Endothelial cell of umbilical vein (primary cell): ENCODE data around the gene PLEKHM2. TPM values are rescaled to one million over a fixed set of nuclear protein-coding genes. Genes with fewer than 3 reads are reported as not detected.

Source experiments
- BruUV-seq: library from RNA; stranded (reverse); fragments of 400-500 nt; replicated peaks from 2 replicates; lab custom pipeline; 2021; lab: Mats Ljungman, UMichigan
- CTCF ChIA-PET: fragments of 300-600, 350-600 bp; sonication (Branson Sonifier 250); formaldehyde crosslinking; loops from one replicate; lab custom pipeline; 2021; ENCODE audit warnings: antibody characterized with exemption, inconsistent platforms; lab: Charles Lee
- POLR2A ChIA-PET: fragments of 300-600, 350-600 bp; sonication (Branson Sonifier 250); formaldehyde crosslinking; loops from one replicate; lab custom pipeline; 2021; ENCODE audit warnings: antibody characterized with exemption, inconsistent platforms; lab: Charles Lee
- DNase-seq: peaks from one replicate; pipeline ENCODE4 v3.0.0-alpha.2; 2011; ENCODE audit warnings: low read depth, low spot score
- FAIRE-seq: peaks from 2 replicates; lab custom pipeline; 2011; peaks lifted over from hg19 to GRCh38; lab: Jason Lieb, UNC
- H2AFZ ChIP-seq: 2 replicates; pipeline ENCODE4 v1.6.0; 2012; ENCODE audit warnings: low read depth, low read length, control low read depth, inconsistent platforms
- H3K27ac ChIP-seq: 2 replicates; pipeline ENCODE4 v1.5.1; 2011; ENCODE audit warnings: low read depth, mild to moderate bottlenecking, control low read depth, low read length, moderate library complexity; ENCODE audit not compliant: insufficient read depth
- H3K27me3 ChIP-seq, 2 experiments: 2 replicates each; pipeline versions ENCODE4 v1.6.0 to v1.6.1; 2011; ENCODE audit warnings: low read length in 2 of 2, mixed read lengths in 1 of 2; ENCODE audit not compliant: control insufficient read depth in 2 of 2, insufficient read depth in 2 of 2
- H3K36me3 ChIP-seq, 2 experiments: 2 replicates in 1 of 2; 3 replicates in 1 of 2; pipeline ENCODE4 v1.5.1; 2011; ENCODE audit warnings: low read length in 2 of 2, mild to moderate bottlenecking in 1 of 2, moderate library complexity in 1 of 2; ENCODE audit not compliant: control insufficient read depth in 2 of 2, insufficient read depth in 2 of 2; ENCODE audit errors: extremely low read depth in 1 of 2
- H3K4me1 ChIP-seq: 3 replicates; pipeline ENCODE4 v1.5.1; 2011; ENCODE audit warnings: mild to moderate bottlenecking, low read length; ENCODE audit not compliant: control insufficient read depth, insufficient read depth; ENCODE audit errors: extremely low read depth
- H3K4me2 ChIP-seq: 2 replicates; pipeline ENCODE4 v1.6.1; 2011; ENCODE audit warnings: low read length, control low read depth, mixed read lengths; ENCODE audit not compliant: insufficient read depth
- H3K4me3 ChIP-seq, 3 experiments: fragments of 200-600 bp in 1 of 3; sonication (generic), shearing (Covaris generic) in 1 of 3; replicated peaks in 1 of 3; 2 replicates each; pipeline ENCODE4 v1.5.1; 2011 to 2016; ENCODE audit warnings: control low read depth in 3 of 3, low read length in 3 of 3, mild to moderate bottlenecking in 2 of 3, inconsistent platforms in 1 of 3, low read depth in 1 of 3, moderate library complexity in 1 of 3; ENCODE audit not compliant: insufficient read depth in 1 of 3
- H3K79me2 ChIP-seq: 2 replicates; pipeline ENCODE4 v1.6.0; 2012; ENCODE audit warnings: low read length, inconsistent platforms; ENCODE audit not compliant: control insufficient read depth, insufficient read depth
- H3K9ac ChIP-seq: replicated peaks from 2 replicates; pipeline ENCODE3; 2011; ENCODE audit warnings: low read length, control low read depth; ENCODE audit not compliant: insufficient read depth; ENCODE audit errors: extremely low read depth
- H3K9me1 ChIP-seq: replicated peaks from 3 replicates; pipeline ENCODE4 v1.6.0; 2011; ENCODE audit warnings: mild to moderate bottlenecking, low read length; ENCODE audit not compliant: control insufficient read depth, insufficient read depth; ENCODE audit errors: extremely low read depth
- H3K9me3 ChIP-seq: replicated peaks from 2 replicates; pipeline ENCODE4 v1.5.1; 2012; ENCODE audit warnings: low read length, inconsistent platforms; ENCODE audit not compliant: control insufficient read depth, insufficient read depth
- H4K20me1 ChIP-seq: replicated peaks from 2 replicates; pipeline ENCODE3; 2011; ENCODE audit warnings: mild to moderate bottlenecking, low read length; ENCODE audit not compliant: control insufficient read depth, insufficient read depth; ENCODE audit errors: extremely low read depth
- CTCF ChIP-seq, 2 donors: IDR thresholded peaks; 1 replicate in 1 of 2; 2 replicates in 1 of 2; pipeline ENCODE4 v1.5.1; 2011; ENCODE audit warnings: low read length in 2 of 2, mild to moderate bottlenecking in 2 of 2, moderate library complexity in 2 of 2, control low read depth in 1 of 2, inconsistent platforms in 1 of 2, low read depth in 1 of 2; ENCODE audit not compliant: insufficient read depth in 1 of 2; ENCODE audit errors: extremely low read depth in 1 of 2
- EZH2 ChIP-seq: IDR thresholded peaks from 2 replicates; pipeline ENCODE4 v1.6.1; 2012; ENCODE audit warnings: borderline replicate concordance, low read depth, mild to moderate bottlenecking, moderate library complexity, low read length, inconsistent platforms; ENCODE audit not compliant: severe bottlenecking
- FOS ChIP-seq: IDR thresholded peaks from 2 replicates; pipeline ENCODE4 v1.6.1; 2011; ENCODE audit warnings: mild to moderate bottlenecking, low read length, moderate library complexity, borderline replicate concordance; ENCODE audit not compliant: insufficient read depth
- GATA2 ChIP-seq: IDR thresholded peaks from 2 replicates; pipeline ENCODE4 v1.7.0; 2011; ENCODE audit warnings: low read depth, mild to moderate bottlenecking, moderate library complexity, mixed read lengths, low read length; ENCODE audit not compliant: insufficient read length, insufficient read depth
- JUN ChIP-seq: IDR thresholded peaks from 2 replicates; pipeline ENCODE4 v1.6.1; 2011; ENCODE audit warnings: borderline replicate concordance, low read depth; ENCODE audit not compliant: insufficient read length, insufficient read depth
- MAX ChIP-seq: IDR thresholded peaks from 2 replicates; pipeline ENCODE4 v1.6.1; 2011; ENCODE audit not compliant: insufficient read depth, insufficient read length
- MYC ChIP-seq: IDR thresholded peaks from one replicate; pipeline ENCODE4 v1.6.1; 2011; ENCODE audit warnings: mild to moderate bottlenecking, low read depth, low read length
- POLR2A ChIP-seq: IDR thresholded peaks from 2 replicates; pipeline ENCODE4 v1.6.1; 2012; ENCODE audit warnings: low read depth, mild to moderate bottlenecking, control low read depth, low read length
- POLR2AphosphoS5 ChIP-seq: IDR thresholded peaks from 2 replicates; pipeline ENCODE4 v1.6.1; 2012; ENCODE audit warnings: low read depth, mild to moderate bottlenecking, control low read depth, low read length, moderate library complexity; ENCODE audit not compliant: insufficient read depth
- dilution Hi-C: fragments of 300-500 bp; cut with MboI; formaldehyde crosslinking; loops from one replicate; pipeline ENCODE4 v1.15.0; 2019; ENCODE audit warnings: low sequenced_read_pairs; ENCODE audit not compliant: extremely low pct_ligation_motif_present
- intact Hi-C: fragments of 100-400 bp; cut with micrococcal nuclease; formaldehyde crosslinking; loops from one replicate; pipeline ENCODE4 v1.10.0; 2022
- polyA plus RNA-seq, 4 experiments: library from polyadenylated mRNA; depleted of rRNA in 3 of 4; stranded (reverse) in 3 of 4; unstranded in 1 of 4; fragments of >200 nt; gene quantifications; 2 replicates each; pipeline versions ENCODE4 v1.2.1 to v1.2.3, GENCODE V29; 2011 to 2012; ENCODE audit warnings: missing spikeins in 1 of 4
- total RNA-seq: library from RNA; stranded (reverse); gene quantifications from 2 replicates; pipeline ENCODE4 v1.2.3, GENCODE V29; 2021

Gene PLEKHM2
- total and polyA plus RNA-seq, 2 donors (not counting 3 experiments of a cell fraction or from before 2014, with no cell fraction given): 60.6 to 67.5 TPM

GRCh38 chr1:15726508-15726907 is 42.4 kb downstream of the PLEKHM2 start:
- no peak for DNase-seq
- no peak overlapping the region for H2AFZ ChIP-seq
- H3K36me3 ChIP-seq: peaks cover 9 to 63% of the 10 kb centered on the region in 2 experiments
- no peaks in the 10 kb centered on the region for H3K9me1 ChIP-seq
- TF ChIP-seq POLR2A (no peak), CTCF (IDR thresholded peaks at IDR 0.05; ENCODE audit: extremely low read depth in 1 of 2, insufficient read depth in 1 of 2, low read depth in 1 of 2, low read length in 2 of 2) (no peak), GATA2 (no peak), FOS (no peak), JUN (no peak), MAX (no peak), MYC (no peak), EZH2 (no peak), POLR2AphosphoS5 (no peak)
- POLR2A ChIA-PET: no interaction called here
- no peaks in the 10 kb centered on the region for H4K20me1 ChIP-seq
- H3K27ac ChIP-seq: no peak overlapping the region
- no peak overlapping the region for H3K4me3 ChIP-seq
- no peaks in the 10 kb centered on the region for H3K79me2 ChIP-seq
- dilution Hi-C loops: no loop called here
- H3K4me2 ChIP-seq: no peak overlapping the region
- no TSS peak for BruUV-seq
- no peaks in the 10 kb centered on the region for H3K4me1 ChIP-seq
- FAIRE-seq: no peak
- H3K9me3 ChIP-seq: no peaks in the 10 kb centered on the region
- CTCF ChIA-PET: no interaction called here
- no peaks in the 10 kb centered on the region for H3K27me3 ChIP-seq
- intact Hi-C loops: no loop called here
- no peak overlapping the region for H3K9ac ChIP-seq
